ENCODE data around the gene GPR63. TPM values are rescaled to one million over a fixed set of nuclear protein-coding genes. Genes with fewer than 3 reads are reported as not detected.

Gene GPR63
- total and polyA plus RNA-seq, 2 experiments from 2014 or later = 1.7 TPM; not detected in 1

- no peak overlapping the region for H3K27ac ChIP-seq
- no peaks in the 10 kb centered on the region for H3K27me3 ChIP-seq
- DNase-seq (ENCODE audit: low read depth in 1 of 2, low spot score in 1 of 2) = no peak
- H3K4me3 ChIP-seq = no peak overlapping the region
- TF ChIP-seq, protein P1, sequence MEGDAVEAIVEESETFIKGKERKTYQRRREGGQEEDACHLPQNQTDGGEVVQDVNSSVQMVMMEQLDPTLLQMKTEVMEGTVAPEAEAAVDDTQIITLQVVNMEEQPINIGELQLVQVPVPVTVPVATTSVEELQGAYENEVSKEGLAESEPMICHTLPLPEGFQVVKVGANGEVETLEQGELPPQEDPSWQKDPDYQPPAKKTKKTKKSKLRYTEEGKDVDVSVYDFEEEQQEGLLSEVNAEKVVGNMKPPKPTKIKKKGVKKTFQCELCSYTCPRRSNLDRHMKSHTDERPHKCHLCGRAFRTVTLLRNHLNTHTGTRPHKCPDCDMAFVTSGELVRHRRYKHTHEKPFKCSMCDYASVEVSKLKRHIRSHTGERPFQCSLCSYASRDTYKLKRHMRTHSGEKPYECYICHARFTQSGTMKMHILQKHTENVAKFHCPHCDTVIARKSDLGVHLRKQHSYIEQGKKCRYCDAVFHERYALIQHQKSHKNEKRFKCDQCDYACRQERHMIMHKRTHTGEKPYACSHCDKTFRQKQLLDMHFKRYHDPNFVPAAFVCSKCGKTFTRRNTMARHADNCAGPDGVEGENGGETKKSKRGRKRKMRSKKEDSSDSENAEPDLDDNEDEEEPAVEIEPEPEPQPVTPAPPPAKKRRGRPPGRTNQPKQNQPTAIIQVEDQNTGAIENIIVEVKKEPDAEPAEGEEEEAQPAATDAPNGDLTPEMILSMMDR (IDR thresholded peaks at IDR 0.05; ENCODE audit: low read depth, low read length) = no peak
- H3K9me3 ChIP-seq (ENCODE audit: low read depth) = no peaks in the 10 kb centered on the region
- no peaks in the 10 kb centered on the region for H3K36me3 ChIP-seq
- H3K4me1 ChIP-seq (ENCODE audit: low read depth) = no peaks in the 10 kb centered on the region
Observed at GRCh38 chr6:96872976-96873375, 35.7 kb upstream of the GPR63 start.

GRCh38 chr6:96865055-96865405 lies 27.8 kb upstream of the GPR63 start:
- Histone ChIP-seq H3K9me3 (ENCODE audit: low read depth) (no peaks in the 10 kb centered on the region), H3K27ac (no peak overlapping the region), H3K36me3 (no peaks in the 10 kb centered on the region), H3K27me3 (no peaks in the 10 kb centered on the region), H3K4me3 (no peak overlapping the region), H3K4me1 (ENCODE audit: low read depth) (no peaks in the 10 kb centered on the region)
- no peak for DNase-seq (ENCODE audit: low read depth in 1 of 2, low spot score in 1 of 2)
- TF ChIP-seq, protein P1 (IDR thresholded peaks at IDR 0.05; ENCODE audit: low read depth, low read length) = no peak

DNA sequence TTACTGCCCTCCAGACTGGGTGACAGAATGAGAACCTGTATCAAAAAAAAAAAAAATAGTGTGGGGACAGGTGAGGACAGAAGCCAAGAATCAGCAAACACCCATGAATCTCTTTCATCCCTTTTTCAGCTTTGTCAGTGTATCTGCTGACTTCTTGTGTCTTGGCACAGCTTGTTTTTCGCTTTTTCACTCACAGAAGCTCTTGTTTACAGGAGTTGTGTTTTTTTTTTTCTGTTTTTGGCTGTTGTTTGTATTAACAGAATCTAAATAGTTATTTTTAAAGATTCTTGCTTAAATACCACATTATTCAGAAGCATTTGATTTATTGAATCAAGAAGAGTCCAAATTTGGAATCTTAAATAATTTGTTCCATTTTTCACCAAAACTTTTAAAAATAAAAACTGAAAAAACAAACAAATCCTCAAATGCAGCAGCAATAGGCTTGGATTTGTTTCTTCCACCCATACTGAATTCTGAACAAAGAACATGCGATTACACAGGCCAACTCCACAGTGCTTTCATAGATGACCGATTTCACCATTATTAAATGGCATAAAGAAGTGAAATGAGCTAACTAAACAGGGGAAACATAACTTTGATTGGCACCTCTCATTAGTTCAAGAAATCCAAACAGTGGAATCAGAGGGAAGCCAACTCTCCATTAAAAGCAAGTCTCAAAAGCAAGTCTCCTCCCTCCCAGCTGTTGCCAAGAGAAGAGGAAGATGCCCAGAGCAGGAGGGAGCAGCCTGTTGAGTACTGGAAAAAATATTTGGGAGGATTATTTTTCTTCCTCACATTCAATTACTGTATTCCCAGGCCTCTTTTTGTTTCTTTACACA lies 27.2 kb upstream of the GPR63 start:
- H3K27ac ChIP-seq = no peak overlapping the region
- no peaks in the 10 kb centered on the region for H3K9me3 ChIP-seq (ENCODE audit: low read depth)
- H3K36me3 ChIP-seq = no peaks in the 10 kb centered on the region
- TF ChIP-seq, protein P1 (IDR thresholded peaks at IDR 0.05; ENCODE audit: low read depth, low read length) = no peak
- no peaks in the 10 kb centered on the region for H3K27me3 ChIP-seq
- DNase-seq (ENCODE audit: low read depth in 1 of 2, low spot score in 1 of 2) = no peak
- H3K4me1 ChIP-seq (ENCODE audit: low read depth) = no peaks in the 10 kb centered on the region
- no peak overlapping the region for H3K4me3 ChIP-seq

- TF ChIP-seq, protein P1 (IDR thresholded peaks at IDR 0.05; ENCODE audit: low read depth, low read length) = no peak
- no peak overlapping the region for H3K27ac ChIP-seq
- no peaks in the 10 kb centered on the region for H3K9me3 ChIP-seq (ENCODE audit: low read depth)
- H3K4me1 ChIP-seq (ENCODE audit: low read depth) = no peaks in the 10 kb centered on the region
- no peak for DNase-seq (ENCODE audit: low read depth in 1 of 2, low spot score in 1 of 2)
- no peaks in the 10 kb centered on the region for H3K36me3 ChIP-seq
- no peaks in the 10 kb centered on the region for H3K27me3 ChIP-seq
- no peak overlapping the region for H3K4me3 ChIP-seq
Observed at GRCh38 chr6:96862560-96862959, 25.3 kb upstream of the GPR63 start.

- H3K27me3 ChIP-seq = no peaks in the 10 kb centered on the region
- no peaks in the 10 kb centered on the region for H3K36me3 ChIP-seq
- H3K27ac ChIP-seq = no peak overlapping the region
- H3K9me3 ChIP-seq (ENCODE audit: low read depth) = no peaks in the 10 kb centered on the region
- no peak overlapping the region for H3K4me3 ChIP-seq
- H3K4me1 ChIP-seq (ENCODE audit: low read depth) = no peaks in the 10 kb centered on the region
- DNase-seq (ENCODE audit: low read depth in 1 of 2, low spot score in 1 of 2) = no peak
- TF ChIP-seq, protein P1 (IDR thresholded peaks at IDR 0.05; ENCODE audit: low read depth, low read length) = no peak
Observed at GRCh38 chr6:96861588-96861987, 24.3 kb upstream of the GPR63 start.

Measured in cardiac muscle cell (in vitro differentiated cells and primary cell).